ENCODE data around the gene COA6. TPM values are rescaled to one million over a fixed set of nuclear protein-coding genes. Genes with fewer than 3 reads are reported as not detected.

The COA6 gene
- total and polyA plus RNA-seq, 2 of the 13 experiments (the other 11 are each of a cell fraction or from before 2014, with no cell fraction given): 32.4 to 104 TPM

DNA sequence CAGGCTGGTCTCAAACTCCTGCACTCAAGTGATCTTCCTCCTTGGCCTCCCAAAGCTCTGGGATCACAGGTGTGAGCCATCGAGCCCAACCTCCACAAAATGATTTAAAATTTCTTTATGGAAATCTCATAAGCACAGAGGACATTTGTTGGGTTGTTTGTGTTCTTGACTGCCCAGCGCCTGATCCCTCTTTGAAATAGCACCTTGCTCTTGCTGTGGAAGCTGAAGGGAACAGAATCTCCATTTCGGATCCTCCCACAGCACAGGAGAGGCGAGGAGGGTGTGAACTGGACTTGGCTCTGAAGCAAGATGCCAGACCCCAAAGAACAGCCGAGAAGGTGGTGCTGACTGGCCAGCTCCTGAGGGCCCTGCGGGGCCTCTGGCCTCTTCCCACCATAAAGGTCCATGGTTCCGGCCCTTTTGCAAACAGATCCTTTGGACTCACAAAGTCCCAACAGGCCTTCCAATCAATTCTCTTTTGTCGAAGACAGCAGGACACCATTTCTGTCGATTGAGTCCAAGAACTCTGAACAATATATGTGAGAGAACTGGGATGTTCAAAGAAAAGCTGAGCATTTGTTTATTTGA is 45.6 kb upstream of the COA6 start (continued):
- TF ChIP-seq, protein P1, sequence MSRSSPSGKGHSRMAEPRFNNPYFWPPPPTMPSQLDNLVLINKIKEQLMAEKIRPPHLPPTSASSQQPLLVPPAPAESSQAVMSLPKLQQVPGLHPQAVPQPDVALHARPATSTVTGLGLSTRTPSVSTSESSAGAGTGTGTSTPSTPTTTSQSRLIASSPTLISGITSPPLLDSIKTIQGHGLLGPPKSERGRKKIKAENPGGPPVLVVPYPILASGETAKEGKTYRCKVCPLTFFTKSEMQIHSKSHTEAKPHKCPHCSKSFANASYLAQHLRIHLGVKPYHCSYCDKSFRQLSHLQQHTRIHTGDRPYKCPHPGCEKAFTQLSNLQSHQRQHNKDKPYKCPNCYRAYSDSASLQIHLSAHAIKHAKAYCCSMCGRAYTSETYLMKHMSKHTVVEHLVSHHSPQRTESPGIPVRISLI (CRISPR knock-in tag; IDR thresholded peaks at IDR 0.05; ENCODE audit: borderline replicate concordance): no peak
- TF ChIP-seq CHD4 (IDR thresholded peaks at IDR 0.05; ENCODE audit: borderline replicate concordance, low read length): no peak; the same call in 1 of the 2 replicates
- TF ChIP-seq, protein P2, sequence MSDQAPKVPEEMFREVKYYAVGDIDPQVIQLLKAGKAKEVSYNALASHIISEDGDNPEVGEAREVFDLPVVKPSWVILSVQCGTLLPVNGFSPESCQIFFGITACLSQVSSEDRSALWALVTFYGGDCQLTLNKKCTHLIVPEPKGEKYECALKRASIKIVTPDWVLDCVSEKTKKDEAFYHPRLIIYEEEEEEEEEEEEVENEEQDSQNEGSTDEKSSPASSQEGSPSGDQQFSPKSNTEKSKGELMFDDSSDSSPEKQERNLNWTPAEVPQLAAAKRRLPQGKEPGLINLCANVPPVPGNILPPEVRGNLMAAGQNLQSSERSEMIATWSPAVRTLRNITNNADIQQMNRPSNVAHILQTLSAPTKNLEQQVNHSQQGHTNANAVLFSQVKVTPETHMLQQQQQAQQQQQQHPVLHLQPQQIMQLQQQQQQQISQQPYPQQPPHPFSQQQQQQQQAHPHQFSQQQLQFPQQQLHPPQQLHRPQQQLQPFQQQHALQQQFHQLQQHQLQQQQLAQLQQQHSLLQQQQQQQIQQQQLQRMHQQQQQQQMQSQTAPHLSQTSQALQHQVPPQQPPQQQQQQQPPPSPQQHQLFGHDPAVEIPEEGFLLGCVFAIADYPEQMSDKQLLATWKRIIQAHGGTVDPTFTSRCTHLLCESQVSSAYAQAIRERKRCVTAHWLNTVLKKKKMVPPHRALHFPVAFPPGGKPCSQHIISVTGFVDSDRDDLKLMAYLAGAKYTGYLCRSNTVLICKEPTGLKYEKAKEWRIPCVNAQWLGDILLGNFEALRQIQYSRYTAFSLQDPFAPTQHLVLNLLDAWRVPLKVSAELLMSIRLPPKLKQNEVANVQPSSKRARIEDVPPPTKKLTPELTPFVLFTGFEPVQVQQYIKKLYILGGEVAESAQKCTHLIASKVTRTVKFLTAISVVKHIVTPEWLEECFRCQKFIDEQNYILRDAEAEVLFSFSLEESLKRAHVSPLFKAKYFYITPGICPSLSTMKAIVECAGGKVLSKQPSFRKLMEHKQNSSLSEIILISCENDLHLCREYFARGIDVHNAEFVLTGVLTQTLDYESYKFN (CRISPR knock-in tag; conservative IDR thresholded peaks at IDR 0.05): peak; percentile 97
- peak; percentile 95 for TF ChIP-seq KDM6A (CRISPR knock-in tag; IDR thresholded peaks at IDR 0.05; ENCODE audit: low read depth)
- TF ChIP-seq, protein P3, sequence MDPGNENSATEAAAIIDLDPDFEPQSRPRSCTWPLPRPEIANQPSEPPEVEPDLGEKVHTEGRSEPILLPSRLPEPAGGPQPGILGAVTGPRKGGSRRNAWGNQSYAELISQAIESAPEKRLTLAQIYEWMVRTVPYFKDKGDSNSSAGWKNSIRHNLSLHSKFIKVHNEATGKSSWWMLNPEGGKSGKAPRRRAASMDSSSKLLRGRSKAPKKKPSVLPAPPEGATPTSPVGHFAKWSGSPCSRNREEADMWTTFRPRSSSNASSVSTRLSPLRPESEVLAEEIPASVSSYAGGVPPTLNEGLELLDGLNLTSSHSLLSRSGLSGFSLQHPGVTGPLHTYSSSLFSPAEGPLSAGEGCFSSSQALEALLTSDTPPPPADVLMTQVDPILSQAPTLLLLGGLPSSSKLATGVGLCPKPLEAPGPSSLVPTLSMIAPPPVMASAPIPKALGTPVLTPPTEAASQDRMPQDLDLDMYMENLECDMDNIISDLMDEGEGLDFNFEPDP (CRISPR knock-in tag; conservative IDR thresholded peaks at IDR 0.05): no peak
- no peak for TF ChIP-seq ZNF136 (CRISPR knock-in tag; IDR thresholded peaks at IDR 0.05; ENCODE audit: low read depth)
- no peak for TF ChIP-seq ZNF501 (CRISPR knock-in tag; IDR thresholded peaks at IDR 0.05)
- no peak for TF ChIP-seq BHLHE40 (IDR thresholded peaks at IDR 0.05; ENCODE audit: low read length)
- 0 out of 2 replicates have a peak, but pooled peaks have one; percentile 26 for TF ChIP-seq DMAP1 (CRISPR knock-in tag; IDR thresholded peaks at IDR 0.05)
- no peak for TF ChIP-seq CBX2 (IDR thresholded peaks at IDR 0.05; ENCODE audit: low read depth, low read length)
- TF ChIP-seq CBX2 (CRISPR knock-in tag; IDR thresholded peaks at IDR 0.05; ENCODE audit: low read depth): no peak
- 0 out of 2 replicates have a peak, but pooled peaks have one; percentile 66 for TF ChIP-seq ZNF746 (CRISPR knock-in tag; IDR thresholded peaks at IDR 0.05)
- peak; percentile 89 for TF ChIP-seq ZNF3 (CRISPR knock-in tag; IDR thresholded peaks at IDR 0.05)
- no peak for TF ChIP-seq ZFAT (CRISPR knock-in tag; conservative IDR thresholded peaks at IDR 0.05)
- peak; percentile 75 for TF ChIP-seq ZFX (CRISPR knock-in tag; IDR thresholded peaks at IDR 0.05; ENCODE audit: low read depth)
- peak; percentile 65; the same call in 1 of the 2 replicates for TF ChIP-seq HOXA5 (CRISPR knock-in tag; IDR thresholded peaks at IDR 0.05)
- no peak for TF ChIP-seq NFIB (CRISPR knock-in tag; IDR thresholded peaks at IDR 0.05; ENCODE audit: borderline replicate concordance)
- peak; percentile 17; the same call in 1 of the 2 replicates for TF ChIP-seq STAG1 (CRISPR knock-in tag; IDR thresholded peaks at IDR 0.05)
- peak; percentile 76; the same call in 1 of the 2 replicates for TF ChIP-seq ZNF605 (CRISPR knock-in tag; IDR thresholded peaks at IDR 0.05)
- TF ChIP-seq AHR (CRISPR knock-in tag; IDR thresholded peaks at IDR 0.05): peak; percentile 35; the same call in 1 of the 2 replicates
- peak; percentile 55 for TF ChIP-seq MED8 (CRISPR knock-in tag; IDR thresholded peaks at IDR 0.05; ENCODE audit: insufficient replicate concordance)
- no peak for TF ChIP-seq EEA1 (CRISPR knock-in tag; IDR thresholded peaks at IDR 0.05; ENCODE audit: borderline replicate concordance)
- TF ChIP-seq, protein P4, sequence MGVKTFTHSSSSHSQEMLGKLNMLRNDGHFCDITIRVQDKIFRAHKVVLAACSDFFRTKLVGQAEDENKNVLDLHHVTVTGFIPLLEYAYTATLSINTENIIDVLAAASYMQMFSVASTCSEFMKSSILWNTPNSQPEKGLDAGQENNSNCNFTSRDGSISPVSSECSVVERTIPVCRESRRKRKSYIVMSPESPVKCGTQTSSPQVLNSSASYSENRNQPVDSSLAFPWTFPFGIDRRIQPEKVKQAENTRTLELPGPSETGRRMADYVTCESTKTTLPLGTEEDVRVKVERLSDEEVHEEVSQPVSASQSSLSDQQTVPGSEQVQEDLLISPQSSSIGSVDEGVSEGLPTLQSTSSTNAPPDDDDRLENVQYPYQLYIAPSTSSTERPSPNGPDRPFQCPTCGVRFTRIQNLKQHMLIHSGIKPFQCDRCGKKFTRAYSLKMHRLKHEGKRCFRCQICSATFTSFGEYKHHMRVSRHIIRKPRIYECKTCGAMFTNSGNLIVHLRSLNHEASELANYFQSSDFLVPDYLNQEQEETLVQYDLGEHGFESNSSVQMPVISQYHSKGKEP (CRISPR knock-in tag; IDR thresholded peaks at IDR 0.05): no peak
- no peak for TF ChIP-seq KLF13 (CRISPR knock-in tag; IDR thresholded peaks at IDR 0.05)
- TF ChIP-seq SNRNP70 (IDR thresholded peaks at IDR 0.05; ENCODE audit: low read depth, low read length): no peak

Data from HepG2 (cell line).